GM12878 (cell line): ENCODE measurements around the gene SP100. TPM values are rescaled to one million over a fixed set of nuclear protein-coding genes. Genes with fewer than 3 reads are reported as not detected.

Experiments used
- ATAC-seq: fragments of 200-7000 bp; cut with Tn5 transposase; 3 replicates; pipeline ENCODE4 v1.9.1; 2020; ENCODE audit warnings: mild to moderate bottlenecking, moderate library complexity
- BruUV-seq: library from RNA; stranded (reverse); fragments of 400-500 nt; replicated peaks from 2 replicates; lab custom pipeline; 2021; lab: Mats Ljungman, UMichigan
- CTCF ChIA-PET: fragments of 300-600 bp; sonication (Branson Sonifier 250); formaldehyde crosslinking; extraction: SDS; loops from one replicate; lab custom pipeline; 2021; ENCODE audit warnings: inconsistent platforms; lab: Yijun Ruan, JAX
- POLR2A ChIA-PET: fragments of 350-600 bp; formaldehyde crosslinking; extraction: SDS; loops from one replicate; lab custom pipeline; 2021; ENCODE audit warnings: inconsistent platforms; lab: Charles Lee
- RAD21 ChIA-PET: fragments of 300-600 bp; sonication (Branson Sonifier 250); formaldehyde crosslinking; loops from one replicate; lab custom pipeline; 2023; ENCODE audit warnings: antibody characterized with exemption; ENCODE audit not compliant: unreplicated experiment; lab: Charles Lee
- SMC1A ChIA-PET: fragments of 300-600 bp; sonication (Branson Sonifier 250); formaldehyde crosslinking; loops from one replicate; lab custom pipeline; 2023; ENCODE audit not compliant: unreplicated experiment, uncharacterized antibody; lab: Charles Lee
- DNase-seq: peaks from one replicate; pipeline ENCODE4 v3.0.0-alpha.2; 2011; ENCODE audit warnings: low read depth, low spot score
- FAIRE-seq: peaks from 3 replicates; lab custom pipeline; 2011; peaks lifted over from hg19 to GRCh38; lab: Jason Lieb, UNC
- H2AFZ ChIP-seq: 2 replicates; pipeline ENCODE4 v1.6.0; 2011; ENCODE audit warnings: low read depth, low read length, control low read depth; ENCODE audit not compliant: control insufficient read depth
- H3K27ac ChIP-seq: 2 replicates; pipeline ENCODE4 v1.5.1; 2011; ENCODE audit warnings: control low read depth; ENCODE audit not compliant: control insufficient read depth, insufficient read depth
- H3K27me3 ChIP-seq, 2 experiments: replicated peaks in 1 of 2; 2 replicates each; pipeline versions ENCODE4 v1.6.0 to v1.6.1; 2011; ENCODE audit warnings: low read length in 1 of 2; ENCODE audit not compliant: control insufficient read depth in 2 of 2, insufficient read depth in 2 of 2
- H3K36me3 ChIP-seq, 2 experiments: 2 replicates each; pipeline ENCODE4 v1.5.1; 2011; ENCODE audit warnings: low read length in 1 of 2; ENCODE audit not compliant: control insufficient read depth in 2 of 2, insufficient read depth in 2 of 2
- H3K4me1 ChIP-seq: 2 replicates; pipeline ENCODE4 v1.6.1; 2011; ENCODE audit warnings: mild to moderate bottlenecking, low read length, moderate library complexity, mixed read lengths; ENCODE audit not compliant: control insufficient read depth, insufficient read depth
- H3K4me2 ChIP-seq: 2 replicates; pipeline ENCODE4 v1.6.0; 2011; ENCODE audit warnings: control low read depth; ENCODE audit not compliant: control insufficient read depth, insufficient read depth
- H3K4me3 ChIP-seq: fragments of 200-600 bp; sonication (generic); 2 replicates; pipeline ENCODE4 v1.5.1; 2016
- H3K79me2 ChIP-seq: 2 replicates; pipeline ENCODE4 v1.6.0; 2011; ENCODE audit warnings: low read length; ENCODE audit not compliant: control insufficient read depth, insufficient read depth
- H3K9ac ChIP-seq: 2 replicates; pipeline ENCODE4 v1.8.0; 2011; ENCODE audit warnings: low read length, control low read depth, mixed read lengths; ENCODE audit not compliant: control insufficient read depth, insufficient read depth
- H3K9me3 ChIP-seq: replicated peaks from 3 replicates; pipeline ENCODE4 v1.5.1; 2011; ENCODE audit warnings: mild to moderate bottlenecking, low read length; ENCODE audit not compliant: control insufficient read depth, insufficient read depth
- H4K20me1 ChIP-seq: 2 replicates; pipeline ENCODE4 v1.6.0; 2011; ENCODE audit not compliant: control insufficient read depth, insufficient read depth
- BRCA1 ChIP-seq: IDR thresholded peaks from 2 replicates; pipeline ENCODE4 v1.6.1; 2011; ENCODE audit warnings: low read depth, low read length, improper control_type of control experiment
- CHD4 ChIP-seq: fragments of 200-600 bp; sonication (generic); IDR thresholded peaks from 2 replicates; pipeline ENCODE4 v1.6.1; 2016; ENCODE audit warnings: mild to moderate bottlenecking
- ETV6 ChIP-seq, 2 experiments: fragments of 450-650 bp in 1 of 2; IDR thresholded peaks in 1 of 2; conservative IDR thresholded peaks in 1 of 2; 2 replicates each; pipeline ENCODE4 v1.6.1; 2014; ENCODE audit warnings: antibody characterized with exemption in 1 of 2, borderline replicate concordance in 1 of 2, low read depth in 1 of 2, mild to moderate bottlenecking in 1 of 2, moderate library complexity in 1 of 2
- HDAC6 ChIP-seq: fragments of 200-600 bp; sonication (generic); IDR thresholded peaks from one replicate; pipeline ENCODE4 v1.8.0; 2017; ENCODE audit warnings: antibody characterized with exemption; ENCODE audit not compliant: unreplicated experiment
- MEF2B ChIP-seq: fragments of 450-650 bp; IDR thresholded peaks from 2 replicates; pipeline ENCODE4 v1.6.1; 2018; ENCODE audit warnings: mild to moderate bottlenecking, moderate library complexity; ENCODE audit not compliant: partially characterized antibody, poor library complexity, severe bottlenecking
- MYB ChIP-seq: fragments of 150-350 bp; IDR thresholded peaks from 2 replicates; pipeline ENCODE4 v1.6.1; 2014; ENCODE audit warnings: mild to moderate bottlenecking, low read depth, low read length, borderline replicate concordance
- NFXL1 ChIP-seq: fragments of 450-650 bp; IDR thresholded peaks from 2 replicates; pipeline ENCODE4 v1.6.1; 2017; ENCODE audit warnings: antibody characterized with exemption, mild to moderate bottlenecking, borderline replicate concordance
- NR2C1 ChIP-seq: fragments of 450-650 bp; IDR thresholded peaks from 2 replicates; pipeline ENCODE4 v1.6.1; 2017; ENCODE audit warnings: antibody characterized with exemption, mild to moderate bottlenecking, moderate library complexity
- RCOR1 ChIP-seq: conservative IDR thresholded peaks from 2 replicates; pipeline ENCODE4 v1.6.1; 2012; ENCODE audit warnings: low read depth, low read length, improper control_type of control experiment
- SMARCA5 ChIP-seq: fragments of 450-650 bp; IDR thresholded peaks from 2 replicates; pipeline ENCODE4 v1.6.1; 2017; ENCODE audit warnings: mild to moderate bottlenecking
- STAT1 ChIP-seq: fragments of 450-650 bp; conservative IDR thresholded peaks from 2 replicates; pipeline ENCODE4 v1.6.1; 2014; ENCODE audit warnings: antibody characterized with exemption, mild to moderate bottlenecking
- TCF3 ChIP-seq: IDR thresholded peaks from 2 replicates; pipeline ENCODE4 v1.6.1; 2012; ENCODE audit warnings: low read depth, mild to moderate bottlenecking, low read length, borderline replicate concordance; ENCODE audit not compliant: insufficient read depth
- USF2 ChIP-seq: IDR thresholded peaks from 2 replicates; pipeline ENCODE4 v1.6.1; 2011; ENCODE audit warnings: low read depth, low read length, improper control_type of control experiment, borderline replicate concordance
- WGBS: methylation state at CpG from one replicate; pipeline ENCODE4 v1.1.6; 2016; ENCODE audit warnings: low lambda C conversion rate; ENCODE audit not compliant: insufficient replicate concordance, insufficient coverage; ENCODE audit errors: missing lambda C conversion rate; 5-methylcytosine and 5-hydroxymethylcytosine counted together
- in situ Hi-C: fragments of 300-500 bp; cut with MboI; formaldehyde crosslinking; loops from 9 replicates; pipeline ENCODE4 v1.14.3; 2018; ENCODE audit warnings: mixed read lengths
- intact Hi-C: fragments of 100-400 bp; cut with micrococcal nuclease; formaldehyde crosslinking; loops from one replicate; pipeline ENCODE4 v1.14.2; 2022; ENCODE audit not compliant: unreplicated experiment
- polyA plus RNA-seq, 11 experiments: library from polyadenylated mRNA; depleted of rRNA in 4 of 11; unstranded in 6 of 11; stranded (reverse) in 5 of 11; fragments of >200 nt; fragmentation: Nextera tagmentation in 4 of 11; fragmentation: Illumina TruSeq in 1 of 11; extraction: Ambion mirVana in 4 of 11; extraction: Trizol in 1 of 11; gene quantifications; 1 replicate in 1 of 11; 2 replicates in 10 of 11; pipeline versions ENCODE4 v1.2.1 to v1.2.3, GENCODE V29; 2011 to 2016; ENCODE audit warnings: inconsistent platforms in 2 of 11, missing spikeins in 2 of 11, low read depth in 1 of 11
- total RNA-seq, 4 experiments: library from RNA; depleted of rRNA in 3 of 4; stranded (reverse); fragments of >200 nt in 3 of 4; fragmentation: Illumina TruSeq in 1 of 4; extraction: Trizol in 1 of 4; gene quantifications; 2 replicates each; pipeline versions ENCODE4 v1.2.1 to v1.2.3, GENCODE V29; 2013 to 2021
- TF ChIP-seq, protein P1 (sequence below): fragments of 450-650 bp; IDR thresholded peaks from 2 replicates; pipeline ENCODE4 v1.6.1; 2016; ENCODE audit warnings: mild to moderate bottlenecking
- TF ChIP-seq, protein P2 (sequence below): fragments of 450-650 bp; IDR thresholded peaks from 2 replicates; pipeline ENCODE4 v1.6.1; 2017; ENCODE audit warnings: mild to moderate bottlenecking
- TF ChIP-seq, protein P3 (sequence below): fragments of 450-650 bp; IDR thresholded peaks from 2 replicates; pipeline ENCODE4 v1.6.1; 2017; ENCODE audit warnings: borderline replicate concordance

Gene SP100
- total and polyA plus RNA-seq, 10 of the 15 experiments (the other 5 are each of a cell fraction or from before 2014, with no cell fraction given) = 109 to 239 (median 180) TPM

DNA sequence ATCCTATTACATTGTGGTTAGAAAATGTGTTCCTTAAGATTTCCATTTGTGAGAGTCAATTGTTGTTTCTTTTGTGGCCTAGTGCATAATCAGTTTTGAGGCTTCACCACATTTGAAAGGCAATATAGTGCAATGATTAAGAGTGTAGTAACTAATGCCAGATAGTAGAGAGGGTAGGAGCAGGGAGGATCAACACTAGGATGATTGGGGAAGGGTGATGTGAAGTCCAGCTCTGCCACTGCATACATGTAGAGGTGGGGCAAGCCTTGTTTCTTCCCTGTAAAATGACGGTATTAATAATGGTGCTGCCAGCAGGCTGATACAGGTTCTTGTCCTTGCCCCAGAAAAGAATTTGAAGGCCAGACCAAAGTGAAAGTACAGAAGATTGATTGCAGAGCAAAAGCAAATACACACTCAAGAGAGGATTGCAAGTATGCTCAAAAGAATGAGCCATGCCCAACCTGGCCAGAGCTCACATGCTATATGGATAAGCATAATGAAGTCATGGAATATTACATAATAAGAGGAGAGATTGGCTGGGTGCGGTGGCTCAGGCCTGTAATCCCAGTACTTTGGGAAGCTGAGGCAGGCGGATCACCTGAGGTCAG lies 8.0 kb downstream of the SP100 start:
- DNase-seq = no peak
- peaks cover 95% of the 10 kb centered on the region for H3K79me2 ChIP-seq
- ChIA-PET CTCF (interaction anchor here (0.6 to 1.0 kb wide), 3 partner anchors 71 to 222 kb away, joined by 3 read pairs; no protein-coding TSS in a partner anchor), POLR2A (interaction anchor here (0.7 to 1.2 kb wide), 4 partner anchors 13 to 198 kb away, joined by 3 to 5 read pairs (median 4); partner anchors contain the start of gene SP140)
- no peak for FAIRE-seq
- no peaks in the 10 kb centered on the region for H3K27me3 ChIP-seq
- H3K9ac ChIP-seq = peak overlapping the region; percentile 32; the same call in 1 of the 2 replicates
- H3K4me2 ChIP-seq = peak overlapping the region; percentile 45
- H3K9me3 ChIP-seq = peaks cover 8% of the 10 kb centered on the region
- WGBS = 93% methylated on average over 3 of the region's 3 CpGs
- H3K27ac ChIP-seq = no peak overlapping the region
- TF ChIP-seq NFXL1 = no peak
- TF ChIP-seq NR2C1 = no peak
- no peak for TF ChIP-seq RCOR1
- TF ChIP-seq, protein P1, sequence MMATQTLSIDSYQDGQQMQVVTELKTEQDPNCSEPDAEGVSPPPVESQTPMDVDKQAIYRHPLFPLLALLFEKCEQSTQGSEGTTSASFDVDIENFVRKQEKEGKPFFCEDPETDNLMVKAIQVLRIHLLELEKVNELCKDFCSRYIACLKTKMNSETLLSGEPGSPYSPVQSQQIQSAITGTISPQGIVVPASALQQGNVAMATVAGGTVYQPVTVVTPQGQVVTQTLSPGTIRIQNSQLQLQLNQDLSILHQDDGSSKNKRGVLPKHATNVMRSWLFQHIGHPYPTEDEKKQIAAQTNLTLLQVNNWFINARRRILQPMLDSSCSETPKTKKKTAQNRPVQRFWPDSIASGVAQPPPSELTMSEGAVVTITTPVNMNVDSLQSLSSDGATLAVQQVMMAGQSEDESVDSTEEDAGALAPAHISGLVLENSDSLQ = peak; percentile 17; the same call in 1 of the 2 replicates
- TF ChIP-seq, protein P2, sequence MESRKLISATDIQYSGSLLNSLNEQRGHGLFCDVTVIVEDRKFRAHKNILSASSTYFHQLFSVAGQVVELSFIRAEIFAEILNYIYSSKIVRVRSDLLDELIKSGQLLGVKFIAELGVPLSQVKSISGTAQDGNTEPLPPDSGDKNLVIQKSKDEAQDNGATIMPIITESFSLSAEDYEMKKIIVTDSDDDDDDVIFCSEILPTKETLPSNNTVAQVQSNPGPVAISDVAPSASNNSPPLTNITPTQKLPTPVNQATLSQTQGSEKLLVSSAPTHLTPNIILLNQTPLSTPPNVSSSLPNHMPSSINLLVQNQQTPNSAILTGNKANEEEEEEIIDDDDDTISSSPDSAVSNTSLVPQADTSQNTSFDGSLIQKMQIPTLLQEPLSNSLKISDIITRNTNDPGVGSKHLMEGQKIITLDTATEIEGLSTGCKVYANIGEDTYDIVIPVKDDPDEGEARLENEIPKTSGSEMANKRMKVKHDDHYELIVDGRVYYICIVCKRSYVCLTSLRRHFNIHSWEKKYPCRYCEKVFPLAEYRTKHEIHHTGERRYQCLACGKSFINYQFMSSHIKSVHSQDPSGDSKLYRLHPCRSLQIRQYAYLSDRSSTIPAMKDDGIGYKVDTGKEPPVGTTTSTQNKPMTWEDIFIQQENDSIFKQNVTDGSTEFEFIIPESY = no peak
- no peak for TF ChIP-seq BRCA1
- no peak for TF ChIP-seq MEF2B
- no peak for TF ChIP-seq STAT1
- TF ChIP-seq ETV6 (conservative IDR thresholded peaks at IDR 0.05 in 1 of 2, IDR thresholded peaks at IDR 0.05 in 1 of 2; ENCODE audit: borderline replicate concordance in 1 of 2, low read depth in 1 of 2) = no peak
- TF ChIP-seq TCF3 = no peak
- TF ChIP-seq SMARCA5 = 0 out of 2 replicates have a peak, but pooled peaks have one; percentile 9
- no peak for TF ChIP-seq CHD4
- no peak for TF ChIP-seq MYB
- no peak for TF ChIP-seq HDAC6
- TF ChIP-seq, protein P3, sequence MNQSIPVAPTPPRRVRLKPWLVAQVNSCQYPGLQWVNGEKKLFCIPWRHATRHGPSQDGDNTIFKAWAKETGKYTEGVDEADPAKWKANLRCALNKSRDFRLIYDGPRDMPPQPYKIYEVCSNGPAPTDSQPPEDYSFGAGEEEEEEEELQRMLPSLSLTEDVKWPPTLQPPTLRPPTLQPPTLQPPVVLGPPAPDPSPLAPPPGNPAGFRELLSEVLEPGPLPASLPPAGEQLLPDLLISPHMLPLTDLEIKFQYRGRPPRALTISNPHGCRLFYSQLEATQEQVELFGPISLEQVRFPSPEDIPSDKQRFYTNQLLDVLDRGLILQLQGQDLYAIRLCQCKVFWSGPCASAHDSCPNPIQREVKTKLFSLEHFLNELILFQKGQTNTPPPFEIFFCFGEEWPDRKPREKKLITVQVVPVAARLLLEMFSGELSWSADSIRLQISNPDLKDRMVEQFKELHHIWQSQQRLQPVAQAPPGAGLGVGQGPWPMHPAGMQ = no peak
- TF ChIP-seq USF2 = no peak
- TF ChIP-seq, all 136 proteins: peak for 2
- Histone ChIP-seq H2AFZ (no peak overlapping the region), H3K4me3 (peak overlapping the region; percentile 52; the same call in 1 of the 2 replicates), H3K36me3 (peaks cover 0 to 32% of the 10 kb centered on the region in 2 experiments; a peak in 3 of 4 replicates), H4K20me1 (no peaks in the 10 kb centered on the region), H3K4me1 (peaks cover 4% of the 10 kb centered on the region; the same call in 1 of the 2 replicates)
- RAD21 ChIA-PET = interaction anchor here (1.0 kb wide), 2 partner anchors 47 to 160 kb away, joined by 3 read pairs; no protein-coding TSS in a partner anchor
- peak; percentile 43 for ATAC-seq
- in situ Hi-C loops = no loop called here
- TSS peak; percentile 14 for BruUV-seq
- intact Hi-C loops = no loop called here
- SMC1A ChIA-PET = interaction anchor here (0.8 to 3.1 kb wide), 3 partner anchors 12 to 57 kb away, joined by 3 to 10 read pairs (median 5); no protein-coding TSS in a partner anchor
